MCF 10A (cell line): ENCODE results near the gene SLC22A23. TPM values are rescaled to one million over a fixed set of nuclear protein-coding genes. Genes with fewer than 3 reads are reported as not detected.

Experiments
- BruUV-seq: library from RNA; stranded (reverse); fragments of 400-500 nt; replicated peaks from 2 replicates; lab custom pipeline; 2021; lab: Mats Ljungman, UMichigan
- CTCF ChIA-PET: fragments of 300-600 bp; sonication (Branson Sonifier 250); formaldehyde crosslinking; extraction: SDS; loops from one replicate; lab custom pipeline; 2021; ENCODE audit warnings: antibody characterized with exemption, inconsistent platforms; lab: Yijun Ruan, JAX
- POLR2A ChIA-PET: fragments of 300-600, 350-650 bp; sonication (Branson Sonifier 250); formaldehyde crosslinking; extraction: SDS; loops from one replicate; lab custom pipeline; 2020; ENCODE audit warnings: antibody characterized with exemption, inconsistent platforms; lab: Yijun Ruan, JAX
- DNase-seq: peaks from one replicate; pipeline ENCODE4 v3.0.0-alpha.2; 2018; ENCODE audit not compliant: unreplicated experiment
- H3K27ac Mint-ChIP-seq: one replicate; pipeline ENCODE4 v1.8.0; 2022; ENCODE audit warnings: mild to moderate bottlenecking, low read depth, mixed read lengths; ENCODE audit not compliant: unreplicated experiment
- H3K27me3 Mint-ChIP-seq: one replicate; pipeline ENCODE4 v1.8.0; 2022; ENCODE audit warnings: mixed read lengths; ENCODE audit not compliant: insufficient read depth, unreplicated experiment
- H3K36me3 Mint-ChIP-seq: one replicate; pipeline ENCODE4 v1.8.0; 2022; ENCODE audit warnings: mild to moderate bottlenecking, moderate library complexity, mixed read lengths; ENCODE audit not compliant: insufficient read depth, unreplicated experiment
- H3K4me1 Mint-ChIP-seq: one replicate; pipeline ENCODE4 v1.8.0; 2022; ENCODE audit warnings: mixed read lengths; ENCODE audit not compliant: insufficient read depth, unreplicated experiment
- H3K4me3 Mint-ChIP-seq: one replicate; pipeline ENCODE4 v1.8.0; 2022; ENCODE audit warnings: mild to moderate bottlenecking, moderate library complexity, mixed read lengths; ENCODE audit not compliant: unreplicated experiment
- H3K9me3 Mint-ChIP-seq: one replicate; pipeline ENCODE4 v1.8.0; 2022; ENCODE audit warnings: mixed read lengths; ENCODE audit not compliant: unreplicated experiment
- CTCF ChIP-seq: fragments of 200-600 bp; IDR thresholded peaks from one replicate; pipeline ENCODE4 v1.8.0; 2022; ENCODE audit warnings: antibody characterized with exemption, mild to moderate bottlenecking; ENCODE audit not compliant: unreplicated experiment
- intact Hi-C: fragments of 100-400 bp; cut with micrococcal nuclease; formaldehyde crosslinking; loops from 2 replicates; pipeline ENCODE4 v1.14.1; 2022
- total RNA-seq: library from RNA; stranded (reverse); gene quantifications from 2 replicates; pipeline ENCODE4 v1.2.3, GENCODE V29; 2022

Gene SLC22A23
- total RNA-seq, 1 experiment from 2014 or later: 11.9 TPM

- ChIA-PET CTCF (no interaction called here), POLR2A (interaction anchor here (0.7 to 2.2 kb wide), 3 partner anchors 107 to 189 kb away, joined by 3 to 11 read pairs (median 8); no protein-coding TSS in a partner anchor)
- TF ChIP-seq CTCF: no peak
- Mint-ChIP-seq H3K36me3 (peaks cover 17% of the 10 kb centered on the region), H3K27me3 (no peaks in the 10 kb centered on the region), H3K4me3 (no peak overlapping the region), H3K27ac (no peak overlapping the region), H3K9me3 (no peaks in the 10 kb centered on the region), H3K4me1 (peaks cover 11% of the 10 kb centered on the region)
- intact Hi-C loops: loop anchor here (5.0 kb wide), 1 partner anchor 108 kb away; no protein-coding TSS in a partner anchor
- no peak for DNase-seq
- BruUV-seq: no TSS peak
Observed at GRCh38 chr6:3283641-3284435, 173.0 kb downstream of the SLC22A23 start.

- BruUV-seq: no TSS peak
- TF ChIP-seq CTCF: no peak
- H3K36me3 Mint-ChIP-seq: peaks cover 17% of the 10 kb centered on the region
- ChIA-PET POLR2A (interaction anchor here (0.7 to 2.3 kb wide), 7 partner anchors 101 to 223 kb away, joined by 3 to 11 read pairs (median 7); no protein-coding TSS in a partner anchor), CTCF (no interaction called here)
- no peaks in the 10 kb centered on the region for H3K27me3 Mint-ChIP-seq
- H3K27ac Mint-ChIP-seq: no peak overlapping the region
- DNase-seq: no peak
- no peaks in the 10 kb centered on the region for H3K9me3 Mint-ChIP-seq
- H3K4me3 Mint-ChIP-seq: no peak overlapping the region
- intact Hi-C loops: loop anchor here (5.0 kb wide), 1 partner anchor 109 kb away; no protein-coding TSS in a partner anchor
- peaks cover 11% of the 10 kb centered on the region for H3K4me1 Mint-ChIP-seq
Observed at GRCh38 chr6:3283241-3283640, 173.6 kb downstream of the SLC22A23 start.

GRCh38 chr6:3282476-3283236 lies 174.2 kb downstream of the SLC22A23 start:
- Mint-ChIP-seq H3K4me1 (peaks cover 11% of the 10 kb centered on the region), H3K9me3 (no peaks in the 10 kb centered on the region), H3K36me3 (peaks cover 17% of the 10 kb centered on the region), H3K27ac (no peak overlapping the region), H3K4me3 (no peak overlapping the region), H3K27me3 (no peaks in the 10 kb centered on the region)
- TF ChIP-seq CTCF: no peak
- BruUV-seq: no TSS peak
- ChIA-PET CTCF (interaction anchor here (0.6 to 3.8 kb wide), 14 partner anchors 12 to 463 kb away, joined by 3 to 49 read pairs (median 4); partner anchors contain the start of gene PSMG4), POLR2A (interaction anchor here (0.6 to 2.4 kb wide), 25 partner anchors 17 to 450 kb away, joined by 3 to 27 read pairs (median 5); partner anchors contain the start of genes BPHL, SLC22A23 and TUBB2A)
- intact Hi-C loops: loop anchor here (1.0 to 5.0 kb wide), 2 partner anchors 110 to 173 kb away; no protein-coding TSS in a partner anchor
- DNase-seq: no peak
